ENCODE data around the gene NAB1. TPM values are rescaled to one million over a fixed set of nuclear protein-coding genes. Genes with fewer than 3 reads are reported as not detected.
A peak's percentile ranks its signal among the peaks of the same experiment; 100 is the strongest.

Gene NAB1
- polyA plus RNA-seq (2013, experiment 1 of 2): 13.4 TPM
- polyA plus RNA-seq (2013, experiment 2 of 2): 13.5 TPM

- Histone ChIP-seq H3K9me3 (ENCODE audit: control insufficient read depth, low read length) (no peaks in the 10 kb centered on the region), H3K14ac (ENCODE audit: low read length in 2 of 2) (peak within 1 kb of the TSS in 1 of 2 experiments; percentile 96), H3K4me2 (ENCODE audit: low read length, poor library complexity, severe bottlenecking) (peak within 1 kb of the TSS; percentile 98), H3K4me1 (ENCODE audit: control insufficient read depth, insufficient read depth, low read depth, low read length) (peaks cover 7% of the 10 kb centered on the region), H2BK15ac (ENCODE audit: low read depth, poor library complexity, severe bottlenecking) (peak within 1 kb of the TSS; percentile 94), H2AK5ac (ENCODE audit: low read length, severe bottlenecking) (no peak within 1 kb of the TSS), H3K27me3 (ENCODE audit: control insufficient read depth in 1 of 2, insufficient read depth in 1 of 2, low read length in 2 of 2) (no peaks in the 10 kb centered on the region), H4K91ac (ENCODE audit: low read length) (peak within 1 kb of the TSS; percentile 92), H3K4me3 (ENCODE audit: insufficient read depth in 1 of 2, low read depth in 1 of 2, low read length in 2 of 2) (peak within 1 kb of the TSS; percentile 93 to 95), H3K18ac (ENCODE audit: low read depth in 1 of 2, low read length in 2 of 2) (peak within 1 kb of the TSS; percentile 73 to 98), H4K8ac (ENCODE audit: low read length) (peak within 1 kb of the TSS; percentile 77), H2BK12ac (ENCODE audit: low read length in 2 of 2) (peak within 1 kb of the TSS; percentile 66 to 70), H2AFZ (ENCODE audit: low read depth, low read length) (peak within 1 kb of the TSS; percentile 95), H3K9ac (ENCODE audit: low read length) (peak within 1 kb of the TSS; percentile 88), H3K23ac (ENCODE audit: low read length in 2 of 2) (peak within 1 kb of the TSS in 1 of 2 experiments; percentile 96), H2BK120ac (ENCODE audit: low read depth, low read length) (peak within 1 kb of the TSS; percentile 95), H3K79me1 (replicated peaks; ENCODE audit: low read length, poor library complexity, severe bottlenecking) (peaks cover 9% of the 10 kb centered on the region), H3K27ac (ENCODE audit: low read length, poor library complexity, severe bottlenecking) (peak within 1 kb of the TSS; percentile 52), H3K4ac (ENCODE audit: low read depth in 1 of 2, low read length in 2 of 2) (peak within 1 kb of the TSS; percentile 28 to 57), H2BK5ac (ENCODE audit: low read depth, low read length, poor library complexity, severe bottlenecking) (peak within 1 kb of the TSS; percentile 51), H3K36me3 (ENCODE audit: control insufficient read depth in 1 of 2, insufficient read depth in 2 of 2, low read depth in 1 of 2, low read length in 2 of 2) (no peaks in the 10 kb centered on the region)
- WGBS: under 1% methylated on average over 51 of the region's 95 CpGs
- peak; percentile 61 for DNase-seq
Observed at GRCh38 chr2:190649035-190649797, at the start of gene NAB1. Gene NAB1 (plus strand): TSS chr2:190649083. CDS start chr2:190659177, 10,094 bp downstream.

GRCh38 chr2:190599546-190600220, 49.2 kb upstream of the NAB1 start:
- Histone ChIP-seq H3K36me3 (ENCODE audit: control insufficient read depth in 1 of 2, insufficient read depth in 2 of 2, low read depth in 1 of 2, low read length in 2 of 2) (no peaks in the 10 kb centered on the region), H2BK5ac (ENCODE audit: low read depth, low read length, poor library complexity, severe bottlenecking) (no peak overlapping the region), H2BK120ac (ENCODE audit: low read depth, low read length) (no peak overlapping the region), H2BK15ac (ENCODE audit: low read depth, poor library complexity, severe bottlenecking) (peak overlapping the region; percentile 5), H4K91ac (ENCODE audit: low read length) (no peak overlapping the region), H3K9ac (ENCODE audit: low read length) (no peak overlapping the region), H3K27ac (ENCODE audit: low read length, poor library complexity, severe bottlenecking) (no peak overlapping the region), H2AFZ (ENCODE audit: low read depth, low read length) (no peak overlapping the region), H3K4me1 (ENCODE audit: control insufficient read depth, insufficient read depth, low read depth, low read length) (no peaks in the 10 kb centered on the region), H3K14ac (ENCODE audit: low read length in 2 of 2) (no peak overlapping the region), H3K27me3 (ENCODE audit: control insufficient read depth in 1 of 2, insufficient read depth in 1 of 2, low read length in 2 of 2) (no peaks in the 10 kb centered on the region), H2AK5ac (ENCODE audit: low read length, severe bottlenecking) (no peak overlapping the region), H2BK12ac (ENCODE audit: low read length in 2 of 2) (no peak overlapping the region), H3K9me3 (ENCODE audit: control insufficient read depth, low read length) (no peaks in the 10 kb centered on the region), H4K8ac (ENCODE audit: low read length) (no peak overlapping the region), H3K18ac (ENCODE audit: low read depth in 1 of 2, low read length in 2 of 2) (no peak overlapping the region), H3K4ac (ENCODE audit: low read depth in 1 of 2, low read length in 2 of 2) (no peak overlapping the region), H3K23ac (ENCODE audit: low read length in 2 of 2) (no peak overlapping the region), H3K4me2 (ENCODE audit: low read length, poor library complexity, severe bottlenecking) (no peak overlapping the region), H3K4me3 (ENCODE audit: insufficient read depth in 1 of 2, low read depth in 1 of 2, low read length in 2 of 2) (no peak overlapping the region), H3K79me1 (replicated peaks; ENCODE audit: low read length, poor library complexity, severe bottlenecking) (no peaks in the 10 kb centered on the region)
- DNase-seq: no peak
- WGBS: 80% methylated on average over 8 of the region's 8 CpGs

GRCh38 chr2:190600293-190601103, 48.4 kb upstream of the NAB1 start:
- H2BK5ac ChIP-seq (ENCODE audit: low read depth, low read length, poor library complexity, severe bottlenecking): no peak overlapping the region
- H3K4ac ChIP-seq (ENCODE audit: low read depth in 1 of 2, low read length in 2 of 2): no peak overlapping the region
- H4K91ac ChIP-seq (ENCODE audit: low read length): no peak overlapping the region
- H4K8ac ChIP-seq (ENCODE audit: low read length): peak overlapping the region; percentile 71
- H3K23ac ChIP-seq (ENCODE audit: low read length in 2 of 2): no peak overlapping the region
- H2BK15ac ChIP-seq (ENCODE audit: low read depth, poor library complexity, severe bottlenecking): no peak overlapping the region
- no peak overlapping the region for H3K18ac ChIP-seq (ENCODE audit: low read depth in 1 of 2, low read length in 2 of 2)
- H2AK5ac ChIP-seq (ENCODE audit: low read length, severe bottlenecking): no peak overlapping the region
- H2BK12ac ChIP-seq (ENCODE audit: low read length in 2 of 2): no peak overlapping the region
- no peak overlapping the region for H3K9ac ChIP-seq (ENCODE audit: low read length)
- H3K4me3 ChIP-seq (ENCODE audit: insufficient read depth in 1 of 2, low read depth in 1 of 2, low read length in 2 of 2): no peak overlapping the region
- 96% methylated on average over 5 of the region's 5 CpGs for WGBS
- no peak for DNase-seq
- no peak overlapping the region for H3K27ac ChIP-seq (ENCODE audit: low read length, poor library complexity, severe bottlenecking)
- no peaks in the 10 kb centered on the region for H3K36me3 ChIP-seq (ENCODE audit: control insufficient read depth in 1 of 2, insufficient read depth in 2 of 2, low read depth in 1 of 2, low read length in 2 of 2)
- no peak overlapping the region for H2BK120ac ChIP-seq (ENCODE audit: low read depth, low read length)
- H3K27me3 ChIP-seq (ENCODE audit: control insufficient read depth in 1 of 2, insufficient read depth in 1 of 2, low read length in 2 of 2): no peaks in the 10 kb centered on the region
- no peak overlapping the region for H3K14ac ChIP-seq (ENCODE audit: low read length in 2 of 2)
- H3K9me3 ChIP-seq (ENCODE audit: control insufficient read depth, low read length): no peaks in the 10 kb centered on the region
- H3K4me2 ChIP-seq (ENCODE audit: low read length, poor library complexity, severe bottlenecking): no peak overlapping the region
- no peaks in the 10 kb centered on the region for H3K79me1 ChIP-seq (replicated peaks; ENCODE audit: low read length, poor library complexity, severe bottlenecking)
- no peak overlapping the region for H2AFZ ChIP-seq (ENCODE audit: low read depth, low read length)
- H3K4me1 ChIP-seq (ENCODE audit: control insufficient read depth, insufficient read depth, low read depth, low read length): no peaks in the 10 kb centered on the region

Measured in mesenchymal stem cell (in vitro differentiated cells and primary cell).